HepG2 (cell line): Measurements from ENCODE around the gene DNAJC12. TPM values are rescaled to one million over a fixed set of nuclear protein-coding genes. Genes with fewer than 3 reads are reported as not detected.
A peak's percentile ranks its signal among the peaks of the same experiment; 100 is the strongest.

Experiments used
- FOXM1 ChIP-seq: sonication (generic); formaldehyde crosslinking; IDR thresholded peaks from 2 replicates; pipeline ENCODE4 v1.5.0; 2020; ENCODE audit warnings: missing genetic modification reagents
- HOXA5 ChIP-seq: sonication (generic); formaldehyde crosslinking; IDR thresholded peaks from 2 replicates; pipeline ENCODE4 v1.4.0; 2020; ENCODE audit warnings: missing genetic modification reagents
- MED8 ChIP-seq: sonication (generic); formaldehyde crosslinking; IDR thresholded peaks from 2 replicates; pipeline ENCODE4 v1.8.1; 2023; ENCODE audit warnings: mild to moderate bottlenecking, missing genetic modification reagents; ENCODE audit not compliant: insufficient replicate concordance
- MYNN ChIP-seq: sonication (generic); formaldehyde crosslinking; IDR thresholded peaks from 2 replicates; pipeline ENCODE4 v1.4.0; 2020; ENCODE audit warnings: mild to moderate bottlenecking, low read depth, missing genetic modification reagents
- NPAS2 ChIP-seq: sonication (generic); formaldehyde crosslinking; IDR thresholded peaks from 2 replicates; pipeline ENCODE4 v1.8.0; 2022; ENCODE audit warnings: mild to moderate bottlenecking, missing genetic modification reagents, borderline replicate concordance
- NR2F2 ChIP-seq: IDR thresholded peaks from 2 replicates; pipeline ENCODE4 v1.6.1; 2012; ENCODE audit warnings: low read depth, inconsistent platforms, borderline replicate concordance
- SOX13 ChIP-seq, 3 experiments: fragments of 450-650 bp in 1 of 3; sonication (generic) in 1 of 3; formaldehyde crosslinking in 1 of 3; IDR thresholded peaks in 2 of 3; conservative IDR thresholded peaks in 1 of 3; 2 replicates each; pipeline versions ENCODE4 v1.5.0 to v1.6.1; 2016 to 2020; ENCODE audit warnings: antibody characterized with exemption in 1 of 3, mild to moderate bottlenecking in 1 of 3, missing compliant biosample characterization in 1 of 3, missing genetic modification reagents in 1 of 3, moderate library complexity in 1 of 3
- TEF ChIP-seq: sonication (generic); formaldehyde crosslinking; IDR thresholded peaks from 2 replicates; pipeline ENCODE4 v1.5.0; 2020; ENCODE audit warnings: missing genetic modification reagents
- TSC22D2 ChIP-seq: sonication (generic); formaldehyde crosslinking; IDR thresholded peaks from 2 replicates; pipeline ENCODE4 v1.5.1; 2020; ENCODE audit warnings: missing genetic modification reagents, mild to moderate bottlenecking, borderline replicate concordance
- UBTF ChIP-seq: sonication (generic); formaldehyde crosslinking; IDR thresholded peaks from 2 replicates; pipeline ENCODE4 v1.4.0; 2020; ENCODE audit warnings: mild to moderate bottlenecking, missing genetic modification reagents
- ZFAT ChIP-seq: sonication (generic); formaldehyde crosslinking; conservative IDR thresholded peaks from 2 replicates; pipeline ENCODE4 v1.8.1; 2023; ENCODE audit warnings: missing genetic modification reagents, inconsistent platforms
- ZNF121 ChIP-seq: sonication (generic); formaldehyde crosslinking; IDR thresholded peaks from 2 replicates; pipeline ENCODE4 v1.5.0; 2020; ENCODE audit warnings: mild to moderate bottlenecking, missing genetic modification reagents
- ZNF280B ChIP-seq: sonication (generic); formaldehyde crosslinking; IDR thresholded peaks from 2 replicates; pipeline ENCODE4 v1.5.0; 2020; ENCODE audit warnings: missing genetic modification reagents, mild to moderate bottlenecking, borderline replicate concordance
- ZNF343 ChIP-seq: sonication (generic); formaldehyde crosslinking; IDR thresholded peaks from 2 replicates; pipeline ENCODE4 v1.4.0; 2020; ENCODE audit warnings: mild to moderate bottlenecking, missing genetic modification reagents
- ZNF841 ChIP-seq: sonication (generic); formaldehyde crosslinking; IDR thresholded peaks from 2 replicates; pipeline ENCODE4 v1.8.1; 2023; ENCODE audit warnings: missing genetic modification reagents, borderline replicate concordance
- polyA plus RNA-seq, 8 experiments: library from polyadenylated mRNA; depleted of rRNA in 3 of 8; stranded (reverse) in 7 of 8; unstranded in 1 of 8; fragments of >200 nt; fragmentation: Illumina TruSeq in 4 of 8; extraction: Trizol in 4 of 8; gene quantifications; 2 replicates each; pipeline versions ENCODE4 v1.2.1 to v1.2.3, GENCODE V29; 2011 to 2016; ENCODE audit warnings: low read depth in 4 of 8, missing spikeins in 1 of 8, mixed read lengths in 1 of 8; ENCODE audit not compliant: insufficient read depth in 1 of 8
- total RNA-seq, 5 experiments: library from RNA; depleted of rRNA; stranded (reverse); fragments of >200 nt; fragmentation: Illumina TruSeq; extraction: Trizol; gene quantifications; 2 replicates each; pipeline ENCODE4 v1.2.3, GENCODE V29; 2016; ENCODE audit warnings: low read depth in 1 of 5
- TF ChIP-seq, protein P1 (sequence below), 2 experiments: sonication (generic) in 1 of 2; formaldehyde crosslinking in 1 of 2; IDR thresholded peaks; 2 replicates each; pipeline versions ENCODE4 v1.4.0 to v1.6.1; 2016 to 2020; ENCODE audit warnings: borderline replicate concordance in 1 of 2, low read depth in 1 of 2, mild to moderate bottlenecking in 1 of 2, missing genetic modification reagents in 1 of 2
- TF ChIP-seq, protein P2 (sequence below): sonication (generic); formaldehyde crosslinking; IDR thresholded peaks from 2 replicates; pipeline ENCODE4 v1.4.0; 2020; ENCODE audit warnings: missing genetic modification reagents, borderline replicate concordance

DNAJC12 gene
- total and polyA plus RNA-seq, 2 of the 13 experiments (the other 11 are each of a cell fraction or from before 2014, with no cell fraction given): 11.6 to 43.9 TPM

DNA sequence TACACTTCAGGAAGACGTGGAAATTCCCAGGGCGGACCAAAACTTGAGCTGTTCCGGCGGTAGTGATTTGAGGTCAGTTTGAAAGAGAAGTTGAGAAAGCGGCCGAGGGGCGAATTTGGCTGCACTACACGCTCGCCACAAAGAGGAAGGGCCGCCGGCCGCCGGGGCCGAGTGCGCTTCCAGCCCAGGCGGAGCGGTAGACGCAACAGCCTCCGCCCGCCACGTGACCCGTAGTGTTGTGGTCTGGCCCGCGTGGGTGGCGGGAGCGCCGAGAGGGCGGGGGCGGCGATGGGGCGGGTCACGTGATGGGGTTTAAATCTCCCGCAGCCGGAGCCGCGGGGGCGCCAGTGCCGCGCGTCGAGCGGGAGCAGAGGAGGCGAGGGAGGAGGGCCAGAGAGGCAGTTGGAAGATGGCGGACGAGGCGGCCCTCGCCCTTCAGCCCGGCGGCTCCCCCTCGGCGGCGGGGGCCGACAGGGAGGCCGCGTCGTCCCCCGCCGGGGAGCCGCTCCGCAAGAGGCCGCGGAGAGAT is 46.4 kb upstream of the DNAJC12 start, which contains the start of gene SIRT1 (continued):
- no peak for TF ChIP-seq NR2F2
- peak; percentile 76 for TF ChIP-seq ZNF280B
- peak; percentile 24; the same call in 1 of the 2 replicates for TF ChIP-seq ZFAT (CRISPR knock-in tag)
- TF ChIP-seq NPAS2: no peak
- peak; percentile 86 for TF ChIP-seq TSC22D2 (CRISPR knock-in tag)
- peak; percentile 78 for TF ChIP-seq MED8 (CRISPR knock-in tag)
- peak; percentile 47; the same call in 1 of the 2 replicates for TF ChIP-seq SOX13 (IDR thresholded peaks at IDR 0.05)
- peak in 1 of 2 experiments; percentile 88; a peak in 2 of 4 replicates for TF ChIP-seq SOX13 (CRISPR knock-in tag; conservative IDR thresholded peaks at IDR 0.05 in 1 of 2, IDR thresholded peaks at IDR 0.05 in 1 of 2)
- TF ChIP-seq ZNF343: no peak
- TF ChIP-seq FOXM1 (CRISPR knock-in tag): no peak
- peak; percentile 41; the same call in 1 of the 2 replicates for TF ChIP-seq TEF (CRISPR knock-in tag)
- TF ChIP-seq, protein P1, sequence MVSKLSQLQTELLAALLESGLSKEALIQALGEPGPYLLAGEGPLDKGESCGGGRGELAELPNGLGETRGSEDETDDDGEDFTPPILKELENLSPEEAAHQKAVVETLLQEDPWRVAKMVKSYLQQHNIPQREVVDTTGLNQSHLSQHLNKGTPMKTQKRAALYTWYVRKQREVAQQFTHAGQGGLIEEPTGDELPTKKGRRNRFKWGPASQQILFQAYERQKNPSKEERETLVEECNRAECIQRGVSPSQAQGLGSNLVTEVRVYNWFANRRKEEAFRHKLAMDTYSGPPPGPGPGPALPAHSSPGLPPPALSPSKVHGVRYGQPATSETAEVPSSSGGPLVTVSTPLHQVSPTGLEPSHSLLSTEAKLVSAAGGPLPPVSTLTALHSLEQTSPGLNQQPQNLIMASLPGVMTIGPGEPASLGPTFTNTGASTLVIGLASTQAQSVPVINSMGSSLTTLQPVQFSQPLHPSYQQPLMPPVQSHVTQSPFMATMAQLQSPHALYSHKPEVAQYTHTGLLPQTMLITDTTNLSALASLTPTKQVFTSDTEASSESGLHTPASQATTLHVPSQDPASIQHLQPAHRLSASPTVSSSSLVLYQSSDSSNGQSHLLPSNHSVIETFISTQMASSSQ (IDR thresholded peaks at IDR 0.05; ENCODE audit: low read depth): no peak
- TF ChIP-seq, protein P1 (CRISPR knock-in tag; IDR thresholded peaks at IDR 0.05; ENCODE audit: borderline replicate concordance): peak; percentile 81
- peak; percentile 79 for TF ChIP-seq UBTF (CRISPR knock-in tag)
- TF ChIP-seq MYNN (CRISPR knock-in tag): 0 out of 2 replicates have a peak, but pooled peaks have one; percentile 82
- TF ChIP-seq, protein P2, sequence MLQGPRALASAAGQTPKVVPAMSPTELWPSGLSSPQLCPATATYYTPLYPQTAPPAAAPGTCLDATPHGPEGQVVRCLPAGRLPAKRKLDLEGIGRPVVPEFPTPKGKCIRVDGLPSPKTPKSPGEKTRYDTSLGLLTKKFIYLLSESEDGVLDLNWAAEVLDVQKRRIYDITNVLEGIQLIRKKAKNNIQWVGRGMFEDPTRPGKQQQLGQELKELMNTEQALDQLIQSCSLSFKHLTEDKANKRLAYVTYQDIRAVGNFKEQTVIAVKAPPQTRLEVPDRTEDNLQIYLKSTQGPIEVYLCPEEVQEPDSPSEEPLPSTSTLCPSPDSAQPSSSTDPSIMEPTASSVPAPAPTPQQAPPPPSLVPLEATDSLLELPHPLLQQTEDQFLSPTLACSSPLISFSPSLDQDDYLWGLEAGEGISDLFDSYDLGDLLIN (CRISPR knock-in tag): no peak
- TF ChIP-seq ZNF841 (CRISPR knock-in tag): 0 out of 2 replicates have a peak, but pooled peaks have one; percentile 38
- TF ChIP-seq ZNF121: 0 out of 2 replicates have a peak, but pooled peaks have one; percentile 16
- peak; percentile 80; the same call in 1 of the 2 replicates for TF ChIP-seq HOXA5 (CRISPR knock-in tag)
